Urothelium cell line (cell line): ENCODE measurements around the gene IL1F10.

ENCODE experiments used
- DNase-seq: peaks from one replicate; pipeline ENCODE4 v3.0.0; 2011; ENCODE audit warnings: low spot score, mixed read lengths
- FAIRE-seq: peaks from 2 replicates; lab custom pipeline; 2011; peaks lifted over from hg19 to GRCh38; lab: Jason Lieb, UNC

The IL1F10 gene

GRCh38 chr2:113105047-113105785 lies 37.4 kb downstream of the IL1F10 start:
- DNase-seq (peak; percentile 32), FAIRE-seq (peak; percentile 9)

GRCh38 chr2:113111121-113111520 lies 43.4 kb downstream of the IL1F10 start:
- no peak for FAIRE-seq
- DNase-seq, result no peak

GRCh38 chr2:113111823-113112287 lies 44.1 kb downstream of the IL1F10 start:
- FAIRE-seq, result no peak
- DNase-seq, result no peak

GRCh38 chr2:113112441-113112840 lies 44.7 kb downstream of the IL1F10 start:
- FAIRE-seq, result no peak
- DNase-seq, result no peak

GRCh38 chr2:113112871-113113270 lies 45.1 kb downstream of the IL1F10 start:
- DNase-seq, result no peak
- FAIRE-seq, result no peak

GRCh38 chr2:113113807-113114206 lies 46.0 kb downstream of the IL1F10 start:
- DNase-seq (no peak), FAIRE-seq (no peak)

- FAIRE-seq (no peak), DNase-seq (no peak)
Observed at GRCh38 chr2:113114224-113114945, 46.6 kb downstream of the IL1F10 start.

- DNase-seq, result no peak
- no peak for FAIRE-seq
Observed at GRCh38 chr2:113114996-113115395, 47.2 kb downstream of the IL1F10 start.

GRCh38 chr2:113116100-113116958 lies 48.6 kb downstream of the IL1F10 start:
- FAIRE-seq, result no peak
- no peak for DNase-seq

- DNase-seq (no peak), FAIRE-seq (no peak)
Observed at GRCh38 chr2:113117541-113118262, 49.9 kb downstream of the IL1F10 start.

- no peak for FAIRE-seq
- no peak for DNase-seq
Observed at GRCh38 chr2:113118263-113118657, 50.5 kb downstream of the IL1F10 start.

GRCh38 chr2:113119111-113119510 lies 51.3 kb downstream of the IL1F10 start:
- no peak for FAIRE-seq

GRCh38 chr2:113120861-113121260 lies 53.1 kb downstream of the IL1F10 start:
- DNase-seq (no peak), FAIRE-seq (no peak)

More at GRCh38 chr2:113119111-113119510, 51.3 kb downstream of the IL1F10 start:
- no peak for DNase-seq

- FAIRE-seq (no peak), DNase-seq (no peak)
Observed at GRCh38 chr2:113122364-113122763, 54.6 kb downstream of the IL1F10 start.

- DNase-seq (no peak), FAIRE-seq (no peak)
Observed at GRCh38 chr2:113123726-113124125, 56.0 kb downstream of the IL1F10 start.

GRCh38 chr2:113124181-113124961 lies 56.6 kb downstream of the IL1F10 start:
- FAIRE-seq (no peak), DNase-seq (peak; percentile 58)
